ENCODE measurements around the gene GNB3.

The GNB3 gene

GRCh38 chr12:6837370-6838060 lies 3.2 kb upstream of the GNB3 start:
- DNase-seq (ENCODE audit: low spot score), result no peak

- no peak for DNase-seq (ENCODE audit: low spot score)
Measured at GRCh38 chr12:6838854-6839253, 1.9 kb upstream of the GNB3 start.

GRCh38 chr12:6839482-6840201 lies 1.1 kb upstream of the GNB3 start:
- DNase-seq (ENCODE audit: low spot score), result no peak

- DNase-seq (ENCODE audit: low spot score), result no peak
Measured at GRCh38 chr12:6840330-6840729, 395 bp upstream of the GNB3 start.

GRCh38 chr12:6842075-6842474 lies 1.4 kb downstream of the GNB3 start:
- DNase-seq (ENCODE audit: low spot score), result no peak

GRCh38 chr12:6843118-6843902 lies 2.6 kb downstream of the GNB3 start:
- DNase-seq (ENCODE audit: low spot score), result peak; percentile 61

- DNase-seq (ENCODE audit: low spot score), result no peak
Measured at GRCh38 chr12:6845395-6845794, 4.7 kb downstream of the GNB3 start.

- DNase-seq (ENCODE audit: low spot score), result no peak
Measured at GRCh38 chr12:6846316-6846869, 5.7 kb downstream of the GNB3 start.

GRCh38 chr12:6847676-6848075 lies 7.0 kb downstream of the GNB3 start:
- no peak for DNase-seq (ENCODE audit: low spot score)

GRCh38 chr12:6849427-6849826 lies 8.7 kb downstream of the GNB3 start:
- no peak for DNase-seq (ENCODE audit: low spot score)

GRCh38 chr12:6849976-6850560 lies 9.3 kb downstream of the GNB3 start:
- no peak for DNase-seq (ENCODE audit: low spot score)

GRCh38 chr12:6850796-6851152 lies 10.0 kb downstream of the GNB3 start:
- DNase-seq (ENCODE audit: low spot score), result no peak

- DNase-seq (ENCODE audit: low spot score), result peak; percentile 99
Measured at GRCh38 chr12:6851153-6851920, 10.6 kb downstream of the GNB3 start, which contains the start of gene CDCA3. Gene CDCA3 (minus strand): TSS chr12:6851286. CDS start chr12:6850952, 334 bp downstream.

- DNase-seq (ENCODE audit: low spot score), result peak; percentile 94
Measured at GRCh38 chr12:6851921-6852650, 11.4 kb downstream of the GNB3 start, which contains the start of gene USP5. Gene USP5 (plus strand): TSS chr12:6852150. CDS start chr12:6852180, 30 bp downstream.

- DNase-seq (ENCODE audit: low spot score), result no peak
Measured at GRCh38 chr12:6852651-6853354, 12.1 kb downstream of the GNB3 start.

GRCh38 chr12:6853626-6854025 lies 12.9 kb downstream of the GNB3 start:
- no peak for DNase-seq (ENCODE audit: low spot score)

- no peak for DNase-seq (ENCODE audit: low spot score)
Measured at GRCh38 chr12:6854036-6854435, 13.3 kb downstream of the GNB3 start.

- DNase-seq (ENCODE audit: low spot score), result no peak
Measured at GRCh38 chr12:6855322-6855721, 14.6 kb downstream of the GNB3 start.

GRCh38 chr12:6858799-6859198 lies 18.1 kb downstream of the GNB3 start:
- no peak for DNase-seq (ENCODE audit: low spot score)

- no peak for DNase-seq (ENCODE audit: low spot score)
Measured at GRCh38 chr12:6860116-6860515, 19.4 kb downstream of the GNB3 start.
